Measurements from ENCODE around the gene GPC2. TPM values are rescaled to one million over a fixed set of nuclear protein-coding genes. Genes with fewer than 3 reads are reported as not detected.

Gene GPC2
- total RNA-seq, 1 experiment from 2014 or later, result 5.0 TPM

DNA sequence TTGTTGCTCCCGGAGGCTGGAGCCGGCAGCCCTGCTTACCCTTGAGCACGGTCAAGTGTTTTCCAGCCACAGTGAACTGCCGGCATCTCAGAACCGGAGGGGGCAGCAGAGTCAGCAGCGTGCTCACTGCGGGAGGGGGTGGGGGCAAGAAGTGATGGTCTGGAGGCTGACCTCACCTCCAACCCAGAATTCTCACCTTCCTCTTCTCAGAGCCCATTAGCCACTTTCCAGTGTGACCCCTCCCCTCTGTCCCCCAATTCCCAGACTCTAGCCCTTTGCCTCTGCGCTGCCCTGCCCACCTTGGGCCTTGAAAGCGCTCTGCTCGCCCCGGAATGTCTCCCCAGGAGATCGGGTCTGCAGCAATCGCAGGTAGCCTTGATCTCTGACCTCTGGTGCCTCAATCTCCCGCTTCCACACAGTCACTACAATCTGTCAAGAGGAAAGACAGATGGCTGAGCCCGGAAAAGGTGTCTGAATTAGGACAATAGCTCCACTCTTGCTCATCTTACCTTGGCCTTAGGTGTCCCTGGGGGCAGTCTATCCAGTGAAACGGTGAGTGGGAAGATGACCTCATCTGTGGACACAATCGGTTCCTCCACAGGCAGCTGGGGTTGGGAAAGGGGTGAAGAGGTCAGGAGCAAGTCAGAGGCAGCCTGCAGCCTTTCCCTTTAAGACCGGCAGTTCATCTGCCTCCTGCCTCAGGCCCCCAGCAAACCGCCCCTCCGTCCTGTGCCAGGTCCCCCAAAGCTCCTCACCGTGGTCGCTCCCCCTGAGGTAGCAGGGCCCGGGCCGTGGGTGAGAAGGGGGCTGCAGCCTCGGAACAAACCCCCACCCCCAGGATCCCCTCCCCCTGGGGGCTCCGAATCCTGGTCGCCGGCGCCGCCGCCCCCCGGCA, 19.6 kb downstream of the GPC2 start:
- peaks cover 18% of the 10 kb centered on the region for H3K4me1 ChIP-seq
- ChIA-PET CTCF (interaction anchor here (0.6 kb wide), 1 partner anchor 10 kb away, joined by 3 read pairs; no protein-coding TSS in a partner anchor), POLR2A (interaction anchor here (0.9 to 1.4 kb wide), 3 partner anchors 9 to 20 kb away, joined by 4 to 7 read pairs (median 5); partner anchors contain the start of genes GAL3ST4, GPC2, LAMTOR4 and STAG3)
- DNase-seq, result peak; percentile 75 to 82
- peaks cover 69% of the 10 kb centered on the region for H3K36me3 Mint-ChIP-seq (ENCODE audit: insufficient read depth, unreplicated experiment)
- H3K9me3 ChIP-seq, result no peaks in the 10 kb centered on the region
- H3K27me3 ChIP-seq (replicated peaks; ENCODE audit: control insufficient read depth, insufficient read depth, low read length), result no peaks in the 10 kb centered on the region
- TF ChIP-seq, protein P1, sequence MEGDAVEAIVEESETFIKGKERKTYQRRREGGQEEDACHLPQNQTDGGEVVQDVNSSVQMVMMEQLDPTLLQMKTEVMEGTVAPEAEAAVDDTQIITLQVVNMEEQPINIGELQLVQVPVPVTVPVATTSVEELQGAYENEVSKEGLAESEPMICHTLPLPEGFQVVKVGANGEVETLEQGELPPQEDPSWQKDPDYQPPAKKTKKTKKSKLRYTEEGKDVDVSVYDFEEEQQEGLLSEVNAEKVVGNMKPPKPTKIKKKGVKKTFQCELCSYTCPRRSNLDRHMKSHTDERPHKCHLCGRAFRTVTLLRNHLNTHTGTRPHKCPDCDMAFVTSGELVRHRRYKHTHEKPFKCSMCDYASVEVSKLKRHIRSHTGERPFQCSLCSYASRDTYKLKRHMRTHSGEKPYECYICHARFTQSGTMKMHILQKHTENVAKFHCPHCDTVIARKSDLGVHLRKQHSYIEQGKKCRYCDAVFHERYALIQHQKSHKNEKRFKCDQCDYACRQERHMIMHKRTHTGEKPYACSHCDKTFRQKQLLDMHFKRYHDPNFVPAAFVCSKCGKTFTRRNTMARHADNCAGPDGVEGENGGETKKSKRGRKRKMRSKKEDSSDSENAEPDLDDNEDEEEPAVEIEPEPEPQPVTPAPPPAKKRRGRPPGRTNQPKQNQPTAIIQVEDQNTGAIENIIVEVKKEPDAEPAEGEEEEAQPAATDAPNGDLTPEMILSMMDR (IDR thresholded peaks at IDR 0.05; ENCODE audit: insufficient read depth in 1 of 2, low read depth in 1 of 2, low read length in 1 of 2, severe bottlenecking in 1 of 2, unreplicated experiment in 1 of 2), result no peak
- TSS peak; percentile 39 for BruUV-seq (replicated peaks)
- H3K9me3 Mint-ChIP-seq (ENCODE audit: unreplicated experiment), result no peaks in the 10 kb centered on the region
- H3K4me1 Mint-ChIP-seq (ENCODE audit: low read depth, unreplicated experiment), result peaks cover 17% of the 10 kb centered on the region
- peak overlapping the region; percentile 79 for H3K4me3 Mint-ChIP-seq (ENCODE audit: unreplicated experiment)
- no peaks in the 10 kb centered on the region for H3K27me3 Mint-ChIP-seq (ENCODE audit: insufficient read depth, unreplicated experiment)
- peak overlapping the region; percentile 87 for H3K4me3 ChIP-seq (ENCODE audit: low read depth, low read length)
- H3K36me3 ChIP-seq (ENCODE audit: control insufficient read depth, insufficient read depth, low read length), result no peaks in the 10 kb centered on the region; the same call in 1 of the 2 replicates
- intact Hi-C loops (cut with micrococcal nuclease; ENCODE audit: unreplicated experiment), result loop anchor here (1.0 kb wide), 1 partner anchor 9 kb away; the partner anchor contains the start of gene LAMTOR4
- peak overlapping the region; percentile 90 for H3K27ac Mint-ChIP-seq (ENCODE audit: unreplicated experiment)

DNA sequence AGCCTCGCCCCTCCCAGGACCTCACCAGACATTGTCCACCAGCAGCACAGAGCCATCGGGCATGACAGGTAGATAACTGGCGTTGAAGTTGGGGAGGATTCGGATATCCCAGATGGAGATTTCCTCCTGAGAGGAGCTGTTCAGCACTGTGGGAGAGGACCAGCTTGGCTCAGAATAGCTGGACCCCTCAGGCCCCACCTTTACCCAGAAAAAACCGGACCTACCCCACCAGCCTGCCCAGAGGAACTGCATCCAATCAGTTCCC, 20.2 kb downstream of the GPC2 start:
- H3K27ac Mint-ChIP-seq (ENCODE audit: unreplicated experiment), result peak overlapping the region; percentile 90
- intact Hi-C loops (cut with micrococcal nuclease; ENCODE audit: unreplicated experiment), result no loop called here
- no peaks in the 10 kb centered on the region for H3K9me3 ChIP-seq
- H3K36me3 ChIP-seq (ENCODE audit: control insufficient read depth, insufficient read depth, low read length), result no peaks in the 10 kb centered on the region; the same call in 1 of the 2 replicates
- no TSS peak for BruUV-seq (replicated peaks)
- DNase-seq, result no peak
- peaks cover 74% of the 10 kb centered on the region for H3K36me3 Mint-ChIP-seq (ENCODE audit: insufficient read depth, unreplicated experiment)
- TF ChIP-seq, protein P1 (IDR thresholded peaks at IDR 0.05; ENCODE audit: insufficient read depth in 1 of 2, low read depth in 1 of 2, low read length in 1 of 2, severe bottlenecking in 1 of 2, unreplicated experiment in 1 of 2), result no peak
- no peaks in the 10 kb centered on the region for H3K27me3 Mint-ChIP-seq (ENCODE audit: insufficient read depth, unreplicated experiment)
- H3K4me3 Mint-ChIP-seq (ENCODE audit: unreplicated experiment), result peak overlapping the region; percentile 79
- POLR2A ChIA-PET, result interaction anchor here (0.8 to 1.4 kb wide), 3 partner anchors 8 to 115 kb away, joined by 3 to 7 read pairs (median 5); partner anchors contain the start of genes GAL3ST4 and LAMTOR4
- H3K4me3 ChIP-seq (ENCODE audit: low read depth, low read length), result no peak overlapping the region
- no peaks in the 10 kb centered on the region for H3K27me3 ChIP-seq (replicated peaks; ENCODE audit: control insufficient read depth, insufficient read depth, low read length)
- peaks cover 15% of the 10 kb centered on the region for H3K4me1 Mint-ChIP-seq (ENCODE audit: low read depth, unreplicated experiment)
- H3K4me1 ChIP-seq, result peaks cover 18% of the 10 kb centered on the region
- no peaks in the 10 kb centered on the region for H3K9me3 Mint-ChIP-seq (ENCODE audit: unreplicated experiment)
- CTCF ChIA-PET, result interaction anchor here (0.6 kb wide), 1 partner anchor 10 kb away, joined by 3 read pairs; no protein-coding TSS in a partner anchor

DNA sequence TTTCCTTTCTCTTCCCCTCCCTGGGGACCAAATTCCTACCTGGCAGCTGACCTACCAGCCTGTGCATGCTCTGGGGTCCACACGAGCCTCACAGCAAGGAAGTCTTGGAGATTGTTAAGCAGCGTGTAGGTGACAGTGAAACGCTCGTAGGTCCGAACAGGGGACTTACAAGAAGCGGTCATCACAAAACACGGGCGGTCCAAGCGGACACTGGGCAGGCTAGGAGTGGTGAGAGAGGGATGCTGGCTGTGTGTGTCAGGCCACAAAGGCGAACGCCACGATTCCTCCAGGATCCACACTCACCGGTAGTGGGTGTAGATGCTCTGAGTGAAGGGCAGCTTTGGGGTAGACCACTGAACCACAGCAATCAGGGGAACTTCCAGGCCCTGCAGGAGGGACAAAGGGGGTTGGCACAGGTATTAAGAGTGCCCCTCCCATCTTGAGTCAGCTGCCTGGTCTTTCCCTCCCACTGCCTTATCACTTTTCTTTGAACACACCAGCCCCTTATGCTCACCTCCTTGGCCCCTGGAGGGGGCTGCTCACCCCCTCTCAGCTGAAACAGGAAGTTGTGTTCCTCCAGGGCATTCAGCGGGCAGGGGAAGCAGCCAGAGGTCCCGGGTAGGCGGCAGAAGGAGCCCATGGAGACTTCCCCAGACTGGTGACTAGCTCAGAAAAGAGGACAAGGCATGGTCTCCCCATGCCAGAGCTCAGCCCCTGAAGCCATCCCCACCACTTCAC, 20.7 kb downstream of the GPC2 start:
- BruUV-seq (replicated peaks), result no TSS peak
- no peak for DNase-seq
- Histone ChIP-seq H3K4me3 (ENCODE audit: low read depth, low read length) (no peak overlapping the region), H3K4me1 (peaks cover 18% of the 10 kb centered on the region), H3K27me3 (replicated peaks; ENCODE audit: control insufficient read depth, insufficient read depth, low read length) (no peaks in the 10 kb centered on the region), H3K36me3 (ENCODE audit: control insufficient read depth, insufficient read depth, low read length) (no peaks in the 10 kb centered on the region; the same call in 1 of the 2 replicates), H3K9me3 (no peaks in the 10 kb centered on the region)
- intact Hi-C loops (cut with micrococcal nuclease; ENCODE audit: unreplicated experiment), result no loop called here
- H3K27ac Mint-ChIP-seq (ENCODE audit: unreplicated experiment), result peak overlapping the region; percentile 90
- H3K9me3 Mint-ChIP-seq (ENCODE audit: unreplicated experiment), result no peaks in the 10 kb centered on the region
- CTCF ChIA-PET, result no interaction called here
- H3K4me1 Mint-ChIP-seq (ENCODE audit: low read depth, unreplicated experiment), result peaks cover 15% of the 10 kb centered on the region
- TF ChIP-seq, protein P1 (IDR thresholded peaks at IDR 0.05; ENCODE audit: insufficient read depth in 1 of 2, low read depth in 1 of 2, low read length in 1 of 2, severe bottlenecking in 1 of 2, unreplicated experiment in 1 of 2), result no peak
- peaks cover 79% of the 10 kb centered on the region for H3K36me3 Mint-ChIP-seq (ENCODE audit: insufficient read depth, unreplicated experiment)
- H3K4me3 Mint-ChIP-seq (ENCODE audit: unreplicated experiment), result peak overlapping the region; percentile 79
- H3K27me3 Mint-ChIP-seq (ENCODE audit: insufficient read depth, unreplicated experiment), result no peaks in the 10 kb centered on the region
- POLR2A ChIA-PET, result interaction anchor here (0.8 kb wide), 1 partner anchor 115 kb away, joined by 3 read pairs; no protein-coding TSS in a partner anchor

Data from Caco-2 (cell line).